Limb (tissue), 2 donors: ENCODE results near the gene UCHL5.
"Not testable (repeated sequence)": the region's sequence is repeated elsewhere in the genome, so short reads cannot be mapped to it uniquely, and the experiment has no call there.

Source experiments
- DNase-seq, 2 donors: peaks; one replicate each; pipeline ENCODE4 v3.0.0-alpha.2; 2016; ENCODE audit errors: extremely low spot score in 2 of 2

The UCHL5 gene

DNA sequence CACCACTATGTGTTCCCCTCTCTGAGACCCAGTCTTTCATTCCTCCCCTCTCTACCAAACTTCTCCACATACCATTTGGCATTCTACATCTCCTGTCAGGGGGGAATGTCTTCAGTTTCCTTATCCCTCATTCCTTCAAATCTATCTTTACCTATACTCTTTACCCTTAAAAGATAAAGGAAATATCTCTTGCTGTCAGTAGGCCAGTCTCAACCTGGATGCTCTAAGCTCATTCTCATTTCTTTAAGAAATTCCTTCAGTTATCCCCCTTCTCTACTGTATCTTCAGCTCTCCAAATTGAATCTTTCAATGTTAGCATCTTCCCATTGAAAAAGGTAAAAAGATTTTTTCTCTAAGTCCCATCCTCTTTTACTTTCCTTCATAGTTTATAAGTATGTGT is 6.8 kb upstream of the UCHL5 start:
- no peak for DNase-seq

DNA sequence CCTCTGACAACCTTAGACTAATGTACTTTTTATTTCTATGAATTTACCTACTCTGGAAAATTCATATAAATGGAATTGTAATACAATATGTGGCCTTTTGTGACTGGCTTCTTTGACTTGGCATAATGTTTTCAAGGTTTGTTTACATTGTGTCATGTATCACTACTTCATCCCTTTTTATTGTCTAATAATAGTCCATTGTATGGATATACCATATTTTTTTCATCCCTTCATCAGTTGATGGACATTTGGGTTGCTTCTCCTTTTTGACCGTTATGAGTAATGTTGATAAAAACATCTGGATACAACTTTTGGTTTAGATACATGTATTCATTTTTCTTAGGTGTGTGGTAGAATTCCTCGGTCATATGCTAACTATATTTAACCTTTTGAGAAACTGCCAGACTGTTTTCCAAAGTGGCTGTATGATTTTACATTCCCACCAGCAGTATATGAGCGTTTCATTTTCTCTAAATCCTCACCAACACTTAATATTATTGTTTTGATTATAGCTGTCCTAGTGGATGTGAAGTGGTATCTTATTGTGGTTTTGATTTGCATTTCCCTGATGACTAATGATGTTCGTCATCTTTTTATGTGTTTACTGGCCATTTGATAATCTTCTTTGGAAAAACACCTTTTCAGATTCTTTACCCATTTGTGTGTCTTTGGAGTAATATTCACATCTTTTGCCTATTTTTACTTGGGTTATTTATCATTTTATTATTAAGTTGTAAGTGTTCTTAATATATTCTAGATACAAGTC is 3.7 kb upstream of the UCHL5 start:
- no peak for DNase-seq

DNA sequence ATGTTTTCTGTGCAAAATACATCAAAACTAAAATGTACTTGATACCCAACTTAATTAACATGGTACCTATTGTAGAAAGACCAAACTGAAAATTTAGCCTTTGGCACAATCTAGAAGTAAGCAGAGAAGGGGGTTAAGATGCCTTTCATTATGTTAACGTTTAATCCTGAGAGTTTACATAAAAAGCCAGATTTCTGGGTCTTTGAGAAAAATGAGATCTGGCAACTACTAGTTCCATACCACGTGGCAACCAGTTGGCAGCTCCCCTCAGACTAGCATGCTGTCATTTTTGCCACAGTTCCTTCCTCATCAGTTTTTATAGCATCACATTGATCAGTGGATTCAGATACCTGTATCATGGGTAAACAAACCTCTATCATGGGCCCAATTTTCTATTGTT is 1.8 kb upstream of the UCHL5 start:
- DNase-seq = no peak

DNA sequence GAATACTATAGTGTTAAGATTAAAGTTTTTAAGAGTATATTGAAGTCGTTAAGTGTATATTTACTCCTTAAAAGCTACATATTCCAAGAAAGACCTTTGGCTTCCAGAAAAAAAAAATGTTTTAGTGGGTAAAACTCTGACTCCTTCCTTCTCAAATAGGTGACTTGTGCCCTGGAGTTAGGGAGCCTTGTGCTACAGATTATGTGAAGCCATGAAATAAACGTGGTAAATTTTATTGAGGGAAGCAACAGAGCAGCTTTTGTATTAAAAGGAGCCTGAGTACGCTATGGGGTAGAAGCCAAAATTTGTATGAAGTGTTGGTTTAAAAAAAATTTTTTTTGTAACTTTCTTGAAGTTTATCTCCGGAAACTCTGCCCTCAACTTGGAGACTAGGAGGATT is 1.2 kb upstream of the UCHL5 start:
- no peak for DNase-seq

DNA sequence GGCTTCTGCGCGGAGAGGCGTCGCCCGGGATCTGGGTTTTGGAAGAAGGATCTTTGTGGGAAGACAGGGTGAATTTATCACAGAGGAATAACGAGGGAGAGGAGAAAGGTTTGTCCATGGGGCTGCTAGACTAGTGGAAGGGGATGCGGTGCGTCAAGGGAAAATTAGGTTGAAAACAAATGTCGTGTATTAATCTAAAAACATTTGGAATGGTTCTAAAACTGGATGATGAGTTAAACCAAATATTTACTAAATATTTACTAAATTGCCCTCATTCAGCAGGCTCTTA is 899 bp upstream of the UCHL5 start:
- DNase-seq = no peak

DNA sequence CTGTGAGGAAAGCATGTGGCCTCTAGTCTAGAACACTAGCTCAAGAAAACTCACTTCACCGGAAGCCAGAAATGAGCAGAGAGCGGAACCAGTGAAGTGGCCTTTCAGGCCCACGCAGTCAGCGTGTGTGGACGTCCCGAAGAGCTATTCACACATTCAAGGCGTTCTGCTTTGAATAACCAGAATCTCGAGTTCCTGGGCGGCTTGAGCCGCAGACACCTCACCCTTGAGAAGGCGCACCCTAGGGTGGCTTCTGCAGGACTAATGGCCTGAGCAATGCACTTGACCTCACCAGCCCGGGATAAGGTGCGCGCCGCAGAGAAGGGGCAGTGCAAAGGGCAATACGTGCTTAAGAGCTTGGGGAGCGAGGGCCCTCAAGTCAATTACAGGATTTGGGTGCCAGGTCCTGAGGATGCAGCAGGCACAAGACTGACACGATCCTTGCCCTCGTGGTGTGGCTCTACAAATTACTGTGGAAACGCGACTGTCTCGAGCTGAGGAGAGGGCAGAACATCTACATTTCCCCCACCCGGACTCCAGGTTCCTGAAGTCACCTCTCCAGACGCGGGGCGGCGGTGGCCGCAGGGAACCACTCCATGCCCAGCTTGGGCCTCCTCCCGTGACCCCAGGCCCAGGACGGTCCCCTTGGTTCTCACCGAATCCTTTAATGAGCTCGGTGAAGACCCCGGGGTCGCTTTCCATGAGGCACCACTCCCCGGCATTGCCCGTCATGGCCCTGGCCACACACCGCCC is 455 bp downstream of the UCHL5 start:
- peak; percentile 7 to 60 for DNase-seq

DNA sequence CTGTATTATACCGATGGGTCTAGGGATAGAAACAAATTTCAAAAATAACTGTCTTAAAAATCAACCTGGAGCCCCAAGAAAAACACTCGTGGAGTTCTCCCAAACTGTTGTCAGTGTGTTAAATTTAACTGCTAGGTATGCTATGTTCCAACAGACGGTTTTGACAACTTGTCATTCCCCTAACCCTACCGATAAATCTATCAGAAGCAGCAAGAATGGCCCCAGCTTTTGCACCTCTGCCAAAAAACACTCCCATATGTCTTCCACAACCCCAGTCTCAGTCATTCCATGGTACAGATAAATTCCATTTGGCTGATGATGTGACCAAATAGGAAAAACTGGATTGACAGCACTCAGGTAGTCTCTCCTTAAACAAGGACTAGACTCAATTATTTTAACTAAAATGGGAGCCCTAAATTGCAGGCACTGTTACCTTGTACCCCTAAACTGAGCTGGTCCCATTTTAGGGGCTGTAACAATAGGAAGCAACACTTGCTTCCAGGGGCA is 4.9 kb downstream of the UCHL5 start:
- no peak for DNase-seq

DNA sequence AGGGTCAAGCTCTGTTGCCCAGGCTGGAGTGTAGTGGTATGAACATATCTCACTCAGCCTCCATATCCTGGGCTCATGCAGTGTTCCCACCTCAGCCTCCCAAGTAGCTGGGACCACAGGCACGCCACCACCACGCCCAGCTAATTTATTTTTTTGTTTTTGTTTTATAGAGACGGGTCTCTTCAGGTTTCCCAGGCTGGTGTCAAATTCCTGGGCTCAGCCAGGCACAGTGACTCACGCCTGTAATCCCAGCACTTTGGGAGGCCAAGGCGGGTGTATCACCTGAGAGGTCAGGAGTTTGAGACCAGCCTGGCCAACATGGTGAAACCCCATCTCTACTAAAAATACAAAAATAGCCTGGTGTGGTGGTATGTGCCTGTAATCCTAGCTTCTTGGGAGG is 10.2 kb downstream of the UCHL5 start:
- DNase-seq = not testable (repeated sequence)

DNA sequence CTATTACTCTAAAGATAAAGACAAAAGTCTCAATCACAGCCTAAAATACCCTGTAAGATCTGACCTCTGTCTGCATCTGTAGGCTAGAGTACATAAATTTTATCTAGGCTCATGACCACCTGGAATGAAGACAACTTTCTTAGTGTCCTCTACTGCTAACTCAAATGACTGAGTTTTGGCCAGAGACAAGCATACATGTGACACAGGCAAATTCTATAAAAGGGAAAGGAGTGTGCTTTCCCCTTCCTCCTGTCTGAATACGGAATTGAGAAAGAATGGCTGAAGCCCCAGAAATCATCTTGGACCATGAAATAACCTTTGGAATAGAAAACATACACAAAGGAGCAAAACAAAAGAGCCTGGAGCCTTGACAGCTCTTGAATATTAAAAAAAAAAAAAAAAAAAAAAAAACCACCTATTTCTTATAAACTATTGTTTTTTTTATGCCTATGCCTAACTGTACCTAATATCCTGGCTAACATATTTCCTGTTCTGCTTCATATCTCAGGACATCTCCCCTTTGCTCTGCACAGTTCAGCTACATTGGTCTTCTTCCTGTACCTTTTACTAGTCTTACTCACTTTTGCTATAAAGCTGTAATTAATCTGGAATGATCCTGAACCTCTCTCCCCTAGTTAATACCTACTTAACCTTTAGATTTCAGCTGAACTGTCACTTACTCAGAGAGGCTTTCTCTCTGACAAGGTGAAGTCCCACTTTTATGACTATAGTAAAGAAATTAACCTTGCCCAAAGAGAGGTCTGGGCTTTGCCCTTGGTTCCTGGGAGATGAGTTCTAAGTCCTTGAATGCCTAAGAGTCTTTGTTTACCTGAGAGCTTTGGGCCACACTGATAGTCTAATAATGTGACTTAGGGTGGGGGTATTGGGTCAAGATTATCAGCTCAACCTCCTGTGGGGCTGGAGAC is 16.1 kb downstream of the UCHL5 start:
- DNase-seq = no peak

DNA sequence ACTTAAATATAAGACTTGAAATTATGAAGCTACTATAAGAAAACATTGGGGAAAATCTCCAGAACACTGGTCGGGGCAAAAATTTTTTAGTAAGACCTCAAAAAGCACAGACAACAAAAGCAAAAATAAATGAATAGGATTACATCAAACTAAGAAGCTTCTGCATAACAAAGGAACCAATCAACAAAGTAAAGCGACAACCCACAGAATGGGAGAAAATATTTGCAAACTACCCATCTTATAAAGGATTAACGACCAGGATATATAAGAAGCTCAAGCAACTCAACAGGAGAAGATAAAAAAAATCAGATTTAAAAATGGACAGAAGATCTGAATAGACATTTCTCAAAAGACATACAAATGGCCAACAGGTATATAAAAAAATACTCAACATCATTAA is 19.1 kb downstream of the UCHL5 start:
- DNase-seq = no peak

DNA sequence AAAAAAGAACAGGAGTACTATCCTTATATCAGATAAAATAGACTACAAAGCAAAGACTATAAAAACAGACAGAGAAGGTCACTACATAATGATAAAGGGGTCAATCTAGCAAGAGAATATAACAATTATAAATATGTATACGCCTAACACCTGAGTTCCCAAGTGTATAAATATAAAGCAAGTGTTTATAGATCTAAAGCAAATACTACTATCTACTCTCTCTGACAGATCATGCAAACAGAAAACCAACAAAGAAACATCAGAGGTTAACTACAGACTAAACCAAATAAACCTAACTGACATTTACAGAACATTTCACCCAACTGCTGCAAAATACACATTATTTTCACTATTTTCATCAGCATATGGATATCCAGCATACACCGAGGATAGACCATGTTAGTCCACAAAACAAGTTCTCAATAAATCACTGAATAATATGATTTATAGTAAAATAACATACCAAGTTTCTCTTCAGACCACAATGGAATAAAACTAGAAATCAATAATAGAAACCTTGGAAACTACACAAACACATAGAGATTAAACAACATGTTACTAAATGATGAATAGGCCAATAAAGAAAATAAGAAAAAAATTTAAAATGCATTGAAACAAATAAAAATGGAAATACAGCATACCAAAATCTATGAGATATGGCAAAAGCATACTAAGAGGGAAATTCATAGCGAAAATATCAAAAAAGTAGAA is 22.7 kb downstream of the UCHL5 start:
- no peak for DNase-seq

DNA sequence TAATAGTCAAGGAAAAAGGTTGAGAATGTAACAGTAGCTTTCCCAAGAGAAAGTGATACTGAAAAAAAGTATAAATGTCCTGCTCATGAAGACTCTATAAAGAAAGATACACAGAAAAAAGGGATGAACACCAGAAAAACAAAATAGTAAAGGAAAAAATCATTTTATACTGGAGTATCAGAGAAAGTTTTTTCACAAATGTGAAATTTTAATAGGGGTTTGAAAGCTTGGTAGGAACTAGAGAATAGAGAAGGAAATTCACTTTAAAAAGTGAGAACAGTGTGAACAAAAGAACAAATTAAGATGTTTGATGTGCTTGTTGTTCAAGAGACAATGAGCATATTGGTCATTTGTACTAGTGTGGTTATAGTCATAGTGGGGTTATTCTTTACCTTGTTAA is 25.6 kb downstream of the UCHL5 start:
- no peak for DNase-seq

DNA sequence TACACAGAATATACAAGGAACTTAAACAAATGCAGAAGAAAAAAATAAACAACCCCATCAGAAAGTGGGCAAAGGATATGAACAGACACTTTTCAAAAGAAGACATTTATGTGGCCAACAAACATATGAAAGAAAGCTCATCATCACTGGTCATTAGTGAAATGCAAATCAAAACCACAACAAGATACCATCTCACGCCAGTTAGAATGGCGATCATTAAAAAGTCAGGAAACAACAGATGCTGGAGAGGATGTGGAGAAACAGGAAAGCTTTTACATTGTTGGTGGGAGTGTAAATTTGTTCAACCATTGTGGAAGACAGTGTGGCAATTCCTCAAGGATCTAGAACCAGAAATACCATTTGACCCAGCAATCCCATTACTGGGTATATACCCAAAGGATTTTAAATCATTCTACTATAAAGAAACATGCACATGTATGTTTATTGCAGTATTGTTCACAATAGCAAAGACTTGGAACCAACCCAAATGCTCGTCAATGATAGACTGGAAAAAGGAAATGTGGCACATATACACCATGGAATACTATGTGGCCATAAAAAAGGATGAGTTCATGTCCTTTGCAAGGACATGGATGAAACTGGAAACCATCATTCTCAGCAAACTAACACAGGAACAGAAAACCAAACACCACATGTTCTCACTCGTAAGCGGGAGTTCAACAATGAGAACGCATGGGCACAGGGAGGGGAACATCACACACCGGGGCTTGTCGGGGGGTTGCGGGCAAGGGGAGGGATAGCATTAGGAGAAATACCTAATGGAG is 26.3 kb downstream of the UCHL5 start:
- not testable (repeated sequence) for DNase-seq

DNA sequence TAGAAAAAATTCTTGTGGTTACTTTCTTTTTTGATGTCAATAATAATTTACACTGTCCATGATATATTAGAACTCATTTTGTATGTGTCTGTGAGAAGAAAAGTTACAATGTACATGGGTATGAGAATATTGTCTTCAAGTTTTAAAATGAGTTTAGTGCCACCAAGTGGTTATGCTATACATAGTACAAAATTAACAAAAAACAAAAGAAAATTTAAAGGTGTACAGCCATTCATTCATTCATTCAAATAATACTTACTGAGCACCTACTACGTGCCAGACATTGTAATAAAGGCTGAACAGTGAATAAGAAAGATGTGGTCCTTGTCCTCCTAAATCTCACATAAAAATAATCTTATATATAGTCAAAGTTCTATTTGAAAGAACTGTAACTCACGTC is 27.7 kb downstream of the UCHL5 start:
- peak in 1 of 2 donors; percentile 32 for DNase-seq

DNA sequence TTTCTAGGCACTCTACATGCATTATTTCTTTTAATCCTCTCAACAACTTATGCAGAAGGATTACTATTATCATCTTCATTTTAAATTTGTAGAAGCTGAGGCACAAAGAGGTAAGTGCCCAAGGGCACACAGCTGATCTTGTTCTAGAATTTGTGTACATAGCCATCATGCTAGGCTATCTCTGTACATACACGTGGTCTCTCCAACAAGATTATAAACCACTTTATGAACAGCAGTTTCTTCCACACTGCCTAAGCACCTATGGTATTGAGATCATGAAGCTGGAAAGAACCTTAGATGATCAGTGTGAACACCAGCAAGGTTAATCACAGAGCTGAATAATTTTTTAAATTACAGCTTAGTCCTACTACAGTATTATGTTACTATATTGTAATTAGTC is 28.9 kb downstream of the UCHL5 start:
- no peak for DNase-seq

DNA sequence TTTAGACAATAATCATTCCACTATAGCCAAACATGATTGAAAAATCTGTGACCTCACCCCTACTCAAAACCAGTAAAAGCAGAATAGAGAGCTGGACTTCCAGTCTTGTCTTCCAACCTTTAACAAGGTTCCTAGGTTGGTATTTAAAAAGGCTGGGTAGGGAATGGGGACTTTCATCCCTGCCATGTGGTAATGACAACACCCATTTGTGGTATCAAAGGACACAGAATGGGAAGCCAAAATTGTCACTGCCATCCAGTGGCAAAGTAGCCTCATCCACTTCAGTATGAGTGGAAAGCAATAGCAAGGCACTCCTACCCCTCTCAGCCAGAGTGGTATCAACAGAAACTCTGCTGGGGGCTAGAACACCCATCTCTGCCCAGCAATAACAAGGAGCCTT is 33.9 kb downstream of the UCHL5 start:
- no peak for DNase-seq

DNA sequence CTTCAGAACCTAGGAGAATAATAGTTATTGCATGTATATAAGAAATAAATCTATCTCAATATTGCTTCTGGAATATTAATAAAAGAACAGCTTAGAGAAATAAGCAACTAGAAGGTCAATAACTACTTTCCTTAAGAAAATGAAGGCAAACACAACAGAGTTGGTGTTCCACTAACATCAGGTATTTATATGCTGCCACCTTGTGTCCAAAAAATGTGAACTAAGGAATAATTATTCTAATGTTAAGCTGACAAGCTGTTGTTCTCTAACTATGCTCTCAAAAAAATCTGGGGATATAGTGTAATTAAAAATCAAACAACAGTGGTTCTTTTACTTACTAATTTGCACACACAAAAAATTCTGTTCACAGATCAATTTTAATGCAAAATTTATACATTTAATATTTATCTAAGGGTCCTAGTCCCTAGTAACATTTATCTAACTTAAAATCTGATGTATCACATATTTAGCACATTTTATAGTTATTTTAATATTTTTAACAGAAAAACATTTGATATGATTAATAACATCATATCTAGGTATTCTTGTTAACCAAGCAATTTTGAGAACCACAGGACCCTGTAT is 39.6 kb downstream of the UCHL5 start:
- DNase-seq = peak in 1 of 2 donors; percentile 72

DNA sequence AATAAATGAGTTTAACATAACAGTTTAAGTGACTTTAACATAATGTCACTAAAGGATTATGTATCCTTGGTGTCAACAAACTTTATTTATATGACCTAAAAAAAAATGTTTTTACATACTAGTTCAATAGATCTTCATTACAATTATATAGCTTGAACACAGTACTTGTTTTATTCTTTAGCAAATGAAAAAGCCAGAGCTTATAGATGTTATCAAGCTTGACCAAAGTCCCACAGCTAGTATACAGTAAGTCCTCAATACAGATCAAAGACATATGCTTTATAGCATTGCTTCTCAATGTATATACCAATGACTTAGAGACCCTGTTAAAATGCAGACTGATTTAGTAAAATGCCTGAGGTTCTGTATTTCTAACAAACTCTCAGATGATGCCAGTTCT is 42.4 kb downstream of the UCHL5 start:
- DNase-seq = no peak

DNA sequence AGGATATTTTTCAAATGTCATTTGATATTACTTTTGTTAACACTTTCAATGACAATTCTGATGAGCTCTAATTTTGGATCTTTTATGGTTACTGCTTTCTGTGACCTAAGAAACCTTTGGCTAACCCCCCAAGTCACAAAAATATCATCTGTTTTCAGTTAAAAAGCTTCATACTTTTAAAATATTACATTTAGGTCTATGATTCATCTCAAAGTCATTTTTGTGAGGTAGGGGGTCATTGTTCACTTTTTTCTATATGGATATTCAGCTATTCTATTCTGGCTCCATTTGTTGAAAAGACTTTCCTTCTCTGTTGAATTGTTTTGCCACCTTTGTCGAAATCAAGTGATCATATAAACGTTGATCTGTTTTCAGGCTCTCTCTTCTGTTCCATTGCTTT is 44.8 kb downstream of the UCHL5 start:
- DNase-seq = no peak

DNA sequence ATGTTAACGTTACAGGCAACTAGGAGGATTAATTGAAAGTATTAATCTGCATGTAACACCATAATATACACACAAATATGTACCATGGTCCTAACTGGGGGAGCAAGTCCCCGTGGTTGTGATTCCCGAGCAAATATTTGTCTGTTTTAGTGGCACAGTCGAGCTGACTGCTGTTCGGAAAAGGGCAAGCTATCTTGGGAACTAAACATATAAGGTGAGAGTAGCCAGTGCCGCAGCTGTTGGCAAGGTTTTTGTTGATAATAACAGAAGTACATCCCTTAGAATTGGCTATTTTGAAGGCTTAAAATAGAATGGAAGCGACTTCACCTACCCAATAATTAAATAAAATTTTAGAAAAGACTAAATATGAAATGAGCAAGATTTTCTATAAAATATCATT is 45.5 kb downstream of the UCHL5 start:
- no peak for DNase-seq
